ENCODE measurements around the gene TNFRSF11A. TPM values are rescaled to one million over a fixed set of nuclear protein-coding genes. Genes with fewer than 3 reads are reported as not detected.

Gene TNFRSF11A
- polyA plus RNA-seq, 4 donors, result 1.9 to 3.1 (median 2.4) TPM

Other genes with a start within 250 kb of the TNFRSF11A start
- gene PIGN, start 138.3 kb upstream of the TNFRSF11A start, polyA plus RNA-seq (ENCODE audit: insufficient read length in 4 of 4), result 10 to 100 TPM; 27.5 to 38.2 (median 31.9) TPM
- gene RELCH, start 138.1 kb upstream of the TNFRSF11A start, polyA plus RNA-seq (ENCODE audit: insufficient read length in 4 of 4), result 10 to 100 TPM; 31.8 to 41.2 (median 37.4) TPM
- 10 to 100 TPM; 13.1 to 19.6 (median 15.1) TPM for gene ZCCHC2, start 197.7 kb downstream of the TNFRSF11A start, polyA plus RNA-seq (ENCODE audit: insufficient read length in 4 of 4)

All from right renal pelvis (tissue), 4 donors.